ENCODE data around the gene ACTL6B.

Gene ACTL6B

GRCh38 chr7:100683659-100684533 is 27.6 kb upstream of the ACTL6B start:
- no peak for DNase-seq

- no peak for DNase-seq
Measured at GRCh38 chr7:100682991-100683658, 26.9 kb upstream of the ACTL6B start.

GRCh38 chr7:100682228-100682741 is 26.0 kb upstream of the ACTL6B start:
- no peak for DNase-seq

- DNase-seq = no peak
Measured at GRCh38 chr7:100681491-100682227, 25.4 kb upstream of the ACTL6B start.

- no peak for DNase-seq
Measured at GRCh38 chr7:100680576-100681271, 24.5 kb upstream of the ACTL6B start.

- DNase-seq = no peak
Measured at GRCh38 chr7:100679927-100680575, 23.8 kb upstream of the ACTL6B start.

DNA sequence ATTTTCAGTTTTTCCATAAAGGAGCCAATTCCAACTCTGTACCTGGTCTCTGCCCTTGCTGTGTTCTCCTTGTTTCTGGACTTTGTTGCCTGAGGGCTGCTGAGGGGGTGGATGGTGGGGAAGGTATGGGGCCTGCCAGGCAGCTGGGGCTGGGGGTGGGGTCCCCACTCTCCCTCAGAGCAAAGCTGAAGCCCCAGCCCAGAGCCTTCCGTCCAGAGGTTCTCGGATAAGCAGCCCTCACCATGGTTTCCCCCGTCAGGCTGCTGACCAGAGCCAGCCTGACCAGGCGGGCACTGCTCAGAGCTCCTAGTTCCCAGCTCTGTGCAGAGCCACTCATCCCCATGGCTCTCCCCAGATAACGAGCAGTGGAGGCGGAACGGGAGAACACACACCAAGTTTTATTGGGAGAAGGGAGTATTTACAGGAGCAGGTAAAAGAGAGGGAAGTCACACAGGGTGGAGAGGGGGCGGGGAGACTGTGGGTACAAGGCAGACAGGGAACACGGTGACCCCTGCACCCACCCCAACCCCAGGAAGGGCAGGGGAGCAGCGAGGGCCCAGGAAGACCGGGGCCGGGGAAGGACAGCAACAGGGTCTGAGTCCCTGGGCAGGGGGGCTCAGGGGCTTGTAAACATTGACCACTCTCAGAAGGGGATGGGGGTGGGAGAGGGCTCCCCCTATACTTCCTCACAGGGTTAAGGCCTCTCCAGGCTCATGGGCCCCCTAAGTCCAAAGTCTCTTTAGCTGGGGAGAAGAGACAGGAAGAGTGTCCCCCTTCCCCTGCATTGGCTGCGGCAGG is 23.1 kb upstream of the ACTL6B start:
- no peak for DNase-seq

- no peak for DNase-seq
Measured at GRCh38 chr7:100678291-100678984, 22.2 kb upstream of the ACTL6B start.

DNA sequence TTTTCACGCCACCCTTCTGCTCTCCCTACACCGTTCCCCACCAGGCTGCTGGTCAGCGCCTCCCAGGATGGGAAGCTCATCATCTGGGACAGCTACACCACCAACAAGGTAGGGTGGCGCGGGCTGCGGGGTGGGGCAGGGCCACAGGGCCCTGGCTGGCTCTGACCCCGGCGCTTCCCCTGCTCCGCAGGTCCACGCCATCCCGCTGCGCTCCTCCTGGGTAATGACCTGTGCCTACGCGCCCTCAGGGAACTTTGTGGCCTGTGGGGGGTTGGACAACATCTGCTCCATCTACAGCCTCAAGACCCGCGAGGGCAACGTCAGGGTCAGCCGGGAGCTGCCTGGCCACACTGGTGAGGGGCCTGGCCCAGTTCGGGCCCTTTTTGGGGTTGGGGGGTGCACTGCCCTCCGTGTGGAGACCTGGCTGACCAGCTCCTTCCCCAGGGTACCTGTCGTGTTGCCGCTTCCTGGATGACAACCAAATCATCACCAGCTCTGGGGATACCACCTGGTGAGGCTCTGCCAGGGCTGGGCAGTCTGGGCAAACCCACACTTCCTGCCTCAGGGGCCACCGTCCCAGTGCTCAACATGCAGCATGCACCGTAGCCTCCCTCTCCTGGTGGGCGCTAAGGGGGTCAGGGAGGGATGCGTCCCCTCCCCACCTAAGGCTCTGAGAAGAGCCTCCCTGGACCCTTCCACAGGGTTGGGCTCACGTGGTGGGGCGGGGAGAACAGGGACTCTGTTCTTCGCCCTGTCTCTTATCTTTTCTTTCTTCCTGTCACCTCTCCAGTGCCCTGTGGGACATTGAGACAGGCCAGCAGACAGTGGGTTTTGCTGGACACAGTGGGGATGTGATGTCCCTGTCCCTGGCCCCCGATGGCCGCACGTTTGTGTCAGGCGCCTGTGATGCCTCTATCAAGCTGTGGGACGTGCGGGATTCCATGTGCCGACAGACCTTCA is 21.3 kb upstream of the ACTL6B start:
- DNase-seq = no peak

- no peak for DNase-seq
Measured at GRCh38 chr7:100676501-100677306, 20.5 kb upstream of the ACTL6B start.

- DNase-seq = peak; percentile 78
Measured at GRCh38 chr7:100675581-100676350, 19.5 kb upstream of the ACTL6B start.

DNA sequence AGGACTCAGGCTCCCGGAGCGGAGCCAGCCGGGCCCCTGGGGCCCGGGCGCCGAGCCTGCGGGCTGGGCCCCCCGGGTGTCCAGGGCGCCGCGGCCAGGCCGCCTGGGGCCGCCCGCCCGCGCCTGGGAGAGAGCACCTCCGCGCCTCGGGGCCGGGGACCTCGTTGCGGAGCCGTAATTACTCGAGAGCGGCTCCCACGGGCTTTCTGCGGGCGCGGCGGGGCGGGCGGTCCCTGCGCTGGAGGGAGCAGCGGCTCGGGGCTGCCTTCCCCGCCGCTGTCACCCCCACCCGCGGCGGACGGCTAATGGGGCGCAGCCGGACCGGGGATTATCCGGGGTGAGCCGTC is 18.8 kb upstream of the ACTL6B start:
- no peak for DNase-seq

- DNase-seq = peak; percentile 74
Measured at GRCh38 chr7:100674411-100675104, 18.3 kb upstream of the ACTL6B start.

GRCh38 chr7:100673942-100674410 is 17.7 kb upstream of the ACTL6B start:
- no peak for DNase-seq

DNA sequence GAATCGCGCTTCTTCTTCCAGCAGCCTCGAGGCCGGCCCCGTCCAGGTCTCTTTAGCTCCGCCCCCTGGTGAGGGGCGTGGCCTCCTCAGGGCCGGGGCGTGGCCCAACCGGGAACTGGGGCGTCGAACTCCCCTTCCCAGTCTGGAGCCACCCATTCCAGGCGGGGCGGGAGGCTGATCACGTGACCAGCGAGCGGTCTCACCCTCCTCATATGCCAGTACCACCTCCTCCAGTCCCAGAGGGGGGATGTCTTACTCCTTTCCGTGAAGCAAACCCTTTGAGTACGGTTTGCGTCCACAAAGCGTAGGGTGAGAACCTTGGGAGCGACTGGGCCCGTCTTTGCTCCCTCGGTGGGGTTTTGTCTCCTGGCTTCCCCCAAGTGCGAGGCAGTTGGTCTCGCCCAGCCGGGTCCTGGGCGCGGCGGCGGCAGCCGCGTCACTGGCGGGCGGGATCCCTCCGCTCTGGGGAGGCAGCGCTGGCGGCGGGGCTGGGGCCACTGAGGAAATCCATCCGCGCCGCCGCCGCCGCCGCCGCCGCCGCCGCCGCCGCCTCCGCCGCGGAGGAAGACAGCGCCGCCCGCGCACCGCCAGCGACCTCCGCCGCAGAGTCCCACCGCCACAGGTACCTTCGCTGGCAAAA is 17.2 kb upstream of the ACTL6B start, which contains the start of gene GNB2:
Gene GNB2 (plus strand): TSS at position 439 of the 640 bp plus-strand sequence. CDS start 2,526 bp downstream, outside the sequence.
- DNase-seq = peak; percentile 100
